Stimulated activated CD4-positive, alpha-beta T cell treated with anti-CD3 and anti-CD28 coated beads, Interleukin-15, amount 100 ng/mL, for 48 hours (primary cell): ENCODE data around the gene BAIAP2.

Source experiments
- DNase-seq, 2 donors: peaks; one replicate each; pipeline ENCODE4 v3.0.0-alpha.2; 2020; ENCODE audit warnings: low read depth in 2 of 2

BAIAP2 gene

DNA sequence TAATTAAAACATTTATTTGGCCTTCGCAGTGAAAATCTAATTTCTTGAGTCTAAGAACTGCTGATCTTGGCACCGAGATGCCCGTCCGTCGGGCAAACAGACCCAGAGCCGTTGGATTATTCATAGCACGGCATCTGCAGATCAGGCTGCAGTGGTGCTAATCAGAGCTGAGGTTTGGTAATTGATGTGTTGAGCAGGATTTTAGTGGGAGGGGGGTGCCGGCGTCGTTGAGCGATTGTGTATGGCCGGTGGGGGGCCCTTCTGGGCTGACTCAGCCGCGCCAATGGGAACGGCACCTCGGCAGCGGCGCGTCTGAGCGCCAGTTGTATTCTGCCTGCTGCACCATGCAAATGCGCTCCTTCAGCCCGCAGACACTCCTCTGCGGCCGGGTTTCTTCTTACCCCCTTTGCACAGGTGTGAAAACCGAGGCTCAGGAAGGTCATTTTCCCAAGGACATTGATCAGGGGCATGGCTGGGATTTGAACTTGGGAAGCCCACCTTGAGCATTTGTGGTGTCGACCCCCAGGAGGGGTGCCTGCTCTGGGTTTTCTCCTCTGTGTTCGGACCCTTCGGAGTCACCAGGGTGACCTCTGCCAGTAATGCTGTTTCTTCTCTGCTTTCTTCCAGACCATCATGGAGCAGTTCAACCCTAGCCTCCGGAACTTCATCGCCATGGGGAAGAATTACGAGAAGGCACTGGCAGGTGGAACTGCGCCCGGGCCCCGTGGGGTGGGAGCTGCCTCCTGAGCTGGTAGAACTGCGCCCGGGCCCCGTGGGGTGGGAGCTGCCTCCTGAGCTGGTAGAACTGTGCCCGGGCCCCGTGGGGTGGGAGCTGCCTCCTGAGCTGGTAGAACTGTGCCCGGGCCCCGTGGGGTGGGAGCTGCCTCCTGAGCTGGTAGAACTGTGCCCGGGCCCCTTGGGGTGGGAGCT lies 18.4 kb downstream of the BAIAP2 start:
- DNase-seq = no peak

DNA sequence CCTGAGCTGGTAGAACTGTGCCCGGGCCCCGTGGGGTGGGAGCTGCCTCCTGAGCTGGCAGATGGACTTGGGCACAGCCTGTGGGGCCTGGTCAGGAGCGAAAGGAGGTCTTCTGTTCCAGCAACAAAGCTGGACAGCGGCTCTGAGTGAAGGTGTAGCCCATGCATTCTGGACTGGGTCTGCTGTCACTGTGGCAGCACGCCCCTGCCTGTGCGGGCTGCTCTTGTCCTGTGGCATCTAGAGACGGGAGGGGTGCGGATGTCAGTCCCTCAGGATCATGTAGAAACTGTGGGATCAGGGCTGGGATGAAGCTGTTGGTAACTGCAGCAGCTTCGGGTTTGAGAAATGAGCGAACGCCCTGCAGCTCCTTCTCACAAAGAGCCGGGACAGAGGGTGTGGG lies 19.4 kb downstream of the BAIAP2 start:
- no peak for DNase-seq

DNA sequence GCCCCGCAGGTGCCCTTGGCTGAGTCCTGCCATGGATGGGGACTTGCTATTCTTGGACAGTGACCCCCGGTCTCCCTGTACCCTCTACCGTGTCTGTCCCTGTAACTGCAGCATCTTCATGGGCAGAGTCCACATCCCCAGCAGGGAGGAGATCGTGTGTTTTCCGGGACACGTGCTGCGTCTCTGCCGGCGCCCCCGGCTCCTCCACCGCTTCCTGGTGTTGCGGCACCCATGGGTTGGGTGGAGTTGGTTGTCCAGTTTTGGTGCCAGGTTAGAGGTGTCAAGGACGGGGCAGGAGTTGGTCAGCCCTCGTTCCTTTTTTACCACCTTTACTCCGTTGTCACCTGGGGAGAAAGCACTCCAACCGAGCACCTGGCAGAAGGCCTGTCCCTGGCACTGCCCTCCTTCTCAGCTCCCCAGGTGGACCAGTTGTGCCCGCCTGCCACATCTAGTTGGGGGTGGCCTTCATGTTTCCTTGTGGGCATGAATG lies 20.0 kb downstream of the BAIAP2 start:
- no peak for DNase-seq

DNA sequence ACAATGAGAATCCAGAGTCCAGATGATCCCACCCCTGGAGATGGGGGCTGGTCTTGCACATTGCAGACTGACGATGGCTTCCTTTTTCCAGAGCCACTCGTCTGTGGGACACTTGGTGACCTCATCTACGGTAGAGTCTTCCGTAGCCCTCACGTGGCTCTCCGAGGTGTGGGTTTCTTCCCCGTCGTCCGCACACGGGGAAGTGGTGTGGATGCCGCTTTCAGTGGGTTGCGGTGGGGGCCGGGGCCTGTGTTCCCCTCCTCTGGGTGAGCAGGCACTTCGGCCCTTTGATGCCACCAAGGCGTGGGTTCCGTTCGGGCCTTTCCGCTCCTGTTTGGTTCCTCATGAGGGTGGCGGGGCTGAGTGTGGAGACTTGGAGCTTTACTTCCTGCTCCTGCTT lies 21.4 kb downstream of the BAIAP2 start:
- DNase-seq = no peak

DNA sequence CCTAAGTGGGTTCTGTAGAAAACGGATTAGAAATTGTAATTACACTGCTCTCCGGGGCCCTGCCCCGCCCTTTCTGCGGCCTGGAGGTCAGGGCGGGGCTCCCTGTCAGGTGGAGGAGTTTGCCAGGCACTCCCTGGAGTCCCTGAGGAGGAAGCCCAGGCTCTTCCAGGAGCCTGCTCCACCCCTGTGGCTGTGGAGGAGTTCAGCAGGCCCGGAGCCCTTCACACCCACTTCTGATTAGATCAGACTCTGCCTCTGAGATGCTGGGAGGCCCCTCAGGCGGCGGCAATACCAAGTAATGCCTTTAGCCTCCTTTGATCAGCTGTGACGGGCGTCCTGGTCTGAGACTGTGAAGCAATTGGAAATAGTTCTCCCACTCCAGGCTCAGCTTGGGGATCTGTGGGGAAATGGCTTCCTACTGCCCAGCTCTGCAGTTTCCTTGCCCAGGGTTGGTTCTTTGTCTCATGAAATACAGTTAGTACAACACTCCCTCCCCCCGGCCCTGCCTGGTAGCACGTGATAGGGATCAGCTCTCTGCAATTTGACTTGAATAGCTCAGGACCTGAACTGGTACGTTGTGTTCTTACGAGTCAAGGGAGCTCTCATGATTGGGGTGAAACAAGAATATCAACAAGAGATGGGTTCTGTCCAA lies 22.3 kb downstream of the BAIAP2 start:
- no peak for DNase-seq

DNA sequence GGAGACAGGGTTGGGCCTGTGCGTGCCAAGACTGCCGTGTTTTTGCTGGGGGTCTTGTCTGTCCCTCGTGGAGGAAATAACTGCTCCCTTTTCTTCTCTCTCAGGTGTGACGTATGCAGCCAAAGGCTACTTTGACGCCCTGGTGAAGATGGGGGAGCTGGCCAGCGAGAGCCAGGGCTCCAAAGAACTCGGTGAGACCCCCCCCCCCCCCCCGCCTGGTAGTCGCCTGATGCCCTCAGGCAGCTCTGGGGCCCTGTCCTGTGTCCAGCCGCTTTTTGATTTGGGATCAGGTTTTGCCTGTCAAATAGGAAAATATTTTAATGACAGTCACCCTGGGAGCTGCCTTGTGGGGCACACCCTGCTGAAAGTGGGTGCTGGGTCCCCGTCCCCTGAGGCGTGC lies 22.8 kb downstream of the BAIAP2 start:
- no peak for DNase-seq

DNA sequence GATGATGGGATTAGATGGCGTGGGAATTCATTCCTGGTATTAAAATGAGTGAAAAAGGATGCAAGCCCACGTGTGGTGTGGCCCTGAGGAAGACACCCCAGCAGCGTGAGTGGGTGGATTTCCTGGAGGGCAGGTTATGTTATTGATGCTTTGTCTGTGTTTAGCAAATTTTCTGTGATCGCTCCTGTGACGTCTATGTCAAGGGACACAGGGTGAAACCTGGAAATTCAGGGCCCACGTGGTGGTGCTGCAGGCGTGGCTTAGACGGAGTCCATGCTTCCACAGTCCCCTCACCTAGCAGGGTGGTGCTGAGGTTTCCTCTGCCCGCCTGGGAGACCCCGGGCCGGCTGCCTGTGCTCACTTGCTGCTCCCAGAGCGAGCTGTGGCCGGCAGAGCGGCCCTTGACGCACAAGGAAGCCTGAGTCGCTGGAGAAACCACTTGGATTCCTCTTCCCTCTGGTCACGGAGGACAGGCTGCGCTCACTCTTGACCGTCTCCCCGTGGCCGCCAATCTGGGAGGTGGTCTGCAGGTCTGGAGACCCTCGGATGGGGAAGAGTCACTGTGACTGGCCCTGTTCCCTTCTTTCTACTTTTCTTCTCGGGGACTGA lies 23.4 kb downstream of the BAIAP2 start:
- DNase-seq = no peak

DNA sequence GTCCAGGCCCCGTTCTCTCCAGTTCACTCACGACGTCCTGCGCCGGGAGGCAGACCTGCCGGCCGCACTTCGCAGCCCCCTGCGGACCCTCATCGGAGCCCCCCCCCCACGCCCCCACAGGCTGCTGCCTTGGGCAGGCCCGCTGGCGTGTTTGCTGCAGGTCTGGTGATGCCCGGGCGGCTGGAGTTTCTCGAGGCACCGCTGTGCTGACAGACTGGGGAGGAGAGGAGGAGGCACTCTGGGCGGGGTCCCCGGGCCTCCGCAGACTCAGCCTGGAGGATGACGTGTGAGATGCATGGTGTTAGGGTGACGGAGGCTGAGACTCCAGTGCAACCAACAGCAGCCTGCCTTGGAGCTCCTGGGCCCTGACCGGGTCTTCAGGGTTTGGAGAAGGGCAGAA lies 24.1 kb downstream of the BAIAP2 start:
- no peak for DNase-seq

DNA sequence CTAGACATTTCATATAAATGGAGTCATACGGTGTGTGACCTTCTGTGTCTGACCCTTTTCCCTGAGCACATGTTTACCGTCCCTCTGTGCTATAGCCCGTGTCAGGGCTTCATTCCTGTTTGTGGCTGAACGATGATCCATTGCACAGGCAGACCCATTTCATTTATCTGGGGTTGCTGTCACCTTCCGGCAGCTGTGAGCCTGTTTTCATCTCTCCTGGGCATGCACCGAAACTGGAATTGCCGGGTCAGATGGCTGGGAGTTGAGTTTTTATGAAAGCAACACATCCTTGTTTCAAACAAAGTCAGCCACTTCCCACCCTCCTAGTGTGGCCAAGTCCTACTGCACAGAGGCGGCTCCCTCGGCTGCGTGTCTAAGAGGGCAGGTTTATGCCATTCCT lies 25.5 kb downstream of the BAIAP2 start:
- no peak for DNase-seq

DNA sequence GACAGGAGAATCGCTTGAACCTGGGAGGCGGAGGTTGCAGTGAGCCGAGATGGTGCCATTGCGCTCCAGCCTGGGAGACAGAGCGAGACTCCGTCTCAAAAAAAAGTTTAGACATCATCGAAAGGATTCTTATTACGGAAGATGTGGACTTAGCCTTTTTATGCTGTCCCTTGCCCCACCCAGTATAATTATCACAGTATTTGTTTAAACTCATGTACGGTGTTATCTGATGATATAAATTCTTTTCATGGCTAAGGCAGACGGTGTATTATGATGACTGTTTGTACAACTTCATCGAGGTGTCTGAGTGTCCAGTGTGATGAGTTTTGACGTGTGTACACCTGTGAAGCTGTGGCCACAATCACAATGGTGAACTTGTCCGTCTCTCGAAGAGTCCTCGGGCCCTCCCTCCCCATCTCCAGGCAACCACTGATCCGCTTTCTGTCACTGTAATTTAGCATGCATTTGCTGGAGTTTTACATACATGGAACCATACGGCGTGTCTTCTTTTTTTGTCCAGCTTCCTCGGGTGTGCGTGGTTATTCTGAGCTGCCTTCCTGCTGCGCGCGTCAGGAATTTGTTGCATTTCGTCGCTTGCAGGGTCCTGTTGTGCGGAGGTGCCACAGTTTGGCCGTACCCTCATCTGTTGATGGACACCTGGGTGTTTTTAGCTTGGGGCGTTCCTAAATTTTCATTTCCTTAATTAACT lies 26.2 kb downstream of the BAIAP2 start:
- no peak for DNase-seq

DNA sequence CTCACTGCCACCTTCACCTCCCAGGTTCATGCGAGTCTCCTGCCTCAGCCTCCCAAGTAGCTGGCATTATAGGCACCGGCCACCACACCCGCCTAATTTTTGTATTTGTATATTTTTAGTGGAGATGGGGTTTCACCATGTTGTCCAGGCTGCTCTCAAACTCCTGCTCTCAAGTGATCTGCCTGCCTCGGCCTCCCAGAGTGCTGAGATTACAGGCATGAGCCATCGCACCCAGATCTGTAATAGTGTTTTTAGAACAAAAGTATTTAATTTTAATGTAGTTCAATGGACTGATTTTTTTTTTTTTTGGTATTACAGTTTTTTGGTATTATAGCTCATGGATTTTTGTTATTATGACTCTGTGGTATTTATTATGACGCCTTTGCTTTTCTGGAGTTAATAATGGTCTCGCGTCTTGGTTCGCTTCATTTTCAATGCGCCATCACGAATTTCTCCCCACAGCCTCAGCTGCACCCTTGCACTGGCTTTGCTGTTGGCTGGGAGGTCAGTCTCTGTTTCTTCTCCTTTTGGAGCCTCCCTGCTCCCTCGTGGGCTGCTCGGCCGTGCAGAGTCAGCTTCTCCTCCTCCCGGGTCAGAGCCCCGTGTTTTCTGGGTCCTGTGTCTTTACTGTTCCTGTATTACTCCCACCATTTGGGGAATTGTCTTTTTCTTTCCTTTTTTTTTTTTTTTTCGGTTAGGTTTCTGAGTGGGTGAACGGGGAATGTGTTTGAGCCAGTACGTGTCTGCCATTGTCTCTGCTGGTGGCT lies 27.2 kb downstream of the BAIAP2 start:
- no peak for DNase-seq

DNA sequence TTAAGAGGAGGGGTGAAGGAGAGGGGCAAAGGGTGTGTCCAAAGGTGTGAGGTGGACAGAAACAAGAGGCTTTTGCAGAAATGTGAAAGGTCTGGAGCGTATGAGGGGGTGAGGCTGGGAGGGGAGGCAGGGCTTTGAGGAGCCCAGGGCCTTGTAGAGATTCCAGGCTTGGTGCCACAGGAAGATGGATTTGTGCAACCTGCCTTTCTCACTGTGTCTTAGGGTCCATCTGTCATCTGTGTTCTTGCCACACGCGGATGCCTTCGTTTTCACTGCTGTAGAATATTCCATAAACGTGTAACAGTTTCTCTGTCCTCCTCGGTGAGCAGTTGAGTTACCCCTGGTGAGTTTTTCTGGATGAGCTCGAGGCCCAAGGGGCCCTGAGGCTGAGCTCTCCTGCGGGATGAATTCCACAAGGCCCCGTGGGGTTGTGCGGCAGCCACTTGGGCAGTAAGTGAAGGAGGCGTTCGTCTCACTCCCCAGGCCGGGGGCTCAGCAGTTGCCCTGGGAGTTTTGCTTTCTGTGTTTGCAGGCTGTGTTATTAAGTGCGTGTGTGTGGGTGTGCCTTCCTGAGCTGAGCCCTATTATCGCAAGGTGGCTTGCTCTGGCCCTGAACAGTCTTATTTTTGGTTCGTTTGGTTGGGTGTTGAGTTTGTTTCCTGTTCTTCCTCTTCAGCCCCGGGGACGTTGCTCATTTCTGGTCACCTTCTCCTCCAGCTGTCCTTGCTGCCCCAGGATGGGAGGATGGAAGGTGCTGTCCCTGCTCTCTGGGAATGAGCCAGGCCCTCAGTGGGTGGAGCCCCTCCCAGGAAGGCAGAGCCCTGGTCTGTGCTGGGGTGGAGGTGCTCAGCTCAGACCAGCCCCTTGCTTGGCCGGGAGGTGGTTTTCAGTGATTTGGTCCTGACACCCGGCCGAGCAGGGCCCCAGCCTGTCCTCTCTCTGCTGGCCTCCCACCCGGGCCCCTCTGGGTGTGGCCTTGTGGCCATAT lies 28.4 kb downstream of the BAIAP2 start:
- DNase-seq = no peak

DNA sequence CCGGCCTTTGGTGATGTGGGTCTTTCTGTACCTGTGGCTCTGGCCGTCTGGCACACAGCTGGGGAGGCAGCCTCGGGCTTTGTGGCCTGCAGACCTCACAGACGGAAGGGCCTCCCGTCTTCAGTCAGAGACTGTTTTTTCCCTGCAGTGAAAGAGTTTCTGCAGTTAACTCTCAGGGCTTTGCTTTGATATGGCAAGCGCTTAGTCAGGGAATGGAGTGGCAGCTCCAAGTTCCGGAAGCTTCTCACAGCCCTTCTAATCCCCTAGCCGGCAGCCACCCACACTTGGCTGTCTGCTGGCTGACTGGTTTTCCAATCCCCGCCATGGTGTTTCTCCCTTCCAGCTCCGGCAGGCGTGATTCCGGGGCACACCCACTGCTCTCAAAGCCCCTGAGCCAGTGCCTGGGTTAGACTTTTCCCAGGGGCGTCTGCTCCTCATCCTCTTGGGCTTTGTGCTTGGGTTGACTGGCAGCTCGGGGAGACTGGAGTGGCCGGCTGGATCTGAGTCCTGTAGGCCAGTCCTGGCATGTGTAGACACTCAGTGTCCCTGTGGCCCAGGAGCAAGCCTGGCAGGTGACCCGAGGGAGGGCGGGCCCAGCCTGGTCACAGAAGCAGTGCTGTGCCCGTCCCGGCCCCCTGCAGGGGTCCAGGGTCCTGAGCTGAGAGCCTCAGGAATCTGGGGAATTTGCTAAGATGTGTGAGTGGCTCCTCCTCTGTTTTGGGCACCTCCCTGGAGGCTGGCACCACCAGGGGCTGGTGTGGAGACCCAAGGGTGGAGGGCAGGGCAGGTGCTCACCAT lies 29.9 kb downstream of the BAIAP2 start:
- DNase-seq = no peak

DNA sequence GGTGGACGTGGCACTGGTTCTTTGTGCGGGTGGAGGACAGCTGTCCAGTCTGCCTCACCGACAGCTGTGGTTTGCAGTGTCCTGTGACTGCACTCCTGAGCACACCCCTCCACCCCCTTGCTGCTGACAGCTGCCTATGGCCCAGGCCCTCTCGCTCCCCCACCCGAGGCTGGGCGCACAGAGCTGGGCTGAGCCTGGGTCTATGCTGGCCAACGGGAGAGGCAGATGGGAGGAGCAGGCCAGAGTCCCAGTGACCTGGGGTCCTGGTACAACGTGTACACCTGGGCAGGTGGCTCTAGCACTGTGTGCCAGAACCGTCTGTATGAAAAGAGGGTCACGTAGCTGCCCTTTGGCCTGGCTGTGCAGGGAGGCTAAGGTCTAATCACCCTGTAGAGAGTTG lies 30.5 kb downstream of the BAIAP2 start:
- no peak for DNase-seq

DNA sequence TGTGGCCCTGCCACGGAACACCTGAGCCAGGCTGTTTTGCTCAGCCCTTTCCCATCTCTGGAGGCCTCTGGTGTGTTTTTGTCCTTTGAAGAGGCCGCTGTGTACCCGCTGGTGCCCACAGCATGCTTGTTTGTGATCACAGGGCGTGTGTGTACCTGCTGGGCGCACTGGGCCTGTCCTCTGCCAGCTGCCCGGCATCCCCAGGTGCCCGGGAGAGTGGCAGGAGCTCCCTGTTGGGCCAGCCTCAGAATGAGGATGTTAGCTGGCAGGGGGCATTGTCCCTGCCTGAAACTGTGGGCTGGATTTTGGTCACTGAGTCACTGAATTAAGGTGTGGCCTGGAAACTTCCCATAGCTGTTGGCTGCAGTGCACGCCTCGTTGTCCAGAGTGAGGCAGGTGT lies 31.1 kb downstream of the BAIAP2 start:
- no peak for DNase-seq

DNA sequence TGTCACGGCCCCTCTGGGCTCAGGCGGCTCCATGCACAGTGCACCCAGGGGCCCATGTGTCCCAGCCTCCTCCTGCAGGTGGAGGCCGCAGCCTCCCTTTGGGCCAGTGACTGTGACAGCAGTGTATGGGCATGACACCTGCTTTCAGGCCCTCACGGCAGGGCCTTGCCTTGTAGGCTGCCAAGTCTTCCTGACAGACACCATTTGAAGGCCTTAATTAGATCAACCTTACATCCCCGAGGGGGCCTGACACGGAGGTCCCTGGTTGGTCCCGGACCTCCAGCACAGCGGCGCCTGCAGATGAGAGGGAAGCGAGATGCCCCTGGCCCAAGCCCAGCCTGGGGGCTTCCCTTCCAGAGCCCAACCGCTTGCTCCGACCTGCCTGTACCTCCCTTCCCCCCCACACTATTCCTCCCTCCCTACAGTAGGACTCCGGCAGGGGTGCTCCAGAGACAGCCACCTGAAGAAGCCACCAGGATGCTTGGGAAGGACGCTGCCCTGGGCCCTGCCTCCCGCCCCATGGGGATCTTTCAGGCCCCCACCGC lies 31.9 kb downstream of the BAIAP2 start:
- no peak for DNase-seq

DNA sequence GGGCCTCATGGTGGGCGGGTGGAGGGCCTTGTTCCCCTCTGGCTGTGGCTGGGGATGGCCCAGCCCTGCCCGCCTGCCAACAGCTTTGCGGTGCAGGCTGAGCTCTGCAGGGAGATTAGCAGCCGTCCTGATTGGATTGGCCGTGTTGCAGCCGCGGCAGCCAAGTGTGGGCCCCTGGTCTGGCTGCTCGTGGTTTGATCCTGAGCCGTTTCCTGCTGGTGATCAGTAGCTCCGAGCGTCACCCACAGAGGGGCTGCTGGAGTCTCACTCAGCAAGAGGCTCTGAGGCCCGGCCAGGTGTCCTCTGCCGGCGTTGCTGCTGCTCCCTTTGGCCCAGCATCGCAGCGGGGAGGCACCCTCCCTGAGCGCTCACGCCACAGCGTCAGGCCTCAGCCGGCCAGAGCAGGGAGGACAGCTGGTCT lies 32.5 kb downstream of the BAIAP2 start:
- DNase-seq = no peak

DNA sequence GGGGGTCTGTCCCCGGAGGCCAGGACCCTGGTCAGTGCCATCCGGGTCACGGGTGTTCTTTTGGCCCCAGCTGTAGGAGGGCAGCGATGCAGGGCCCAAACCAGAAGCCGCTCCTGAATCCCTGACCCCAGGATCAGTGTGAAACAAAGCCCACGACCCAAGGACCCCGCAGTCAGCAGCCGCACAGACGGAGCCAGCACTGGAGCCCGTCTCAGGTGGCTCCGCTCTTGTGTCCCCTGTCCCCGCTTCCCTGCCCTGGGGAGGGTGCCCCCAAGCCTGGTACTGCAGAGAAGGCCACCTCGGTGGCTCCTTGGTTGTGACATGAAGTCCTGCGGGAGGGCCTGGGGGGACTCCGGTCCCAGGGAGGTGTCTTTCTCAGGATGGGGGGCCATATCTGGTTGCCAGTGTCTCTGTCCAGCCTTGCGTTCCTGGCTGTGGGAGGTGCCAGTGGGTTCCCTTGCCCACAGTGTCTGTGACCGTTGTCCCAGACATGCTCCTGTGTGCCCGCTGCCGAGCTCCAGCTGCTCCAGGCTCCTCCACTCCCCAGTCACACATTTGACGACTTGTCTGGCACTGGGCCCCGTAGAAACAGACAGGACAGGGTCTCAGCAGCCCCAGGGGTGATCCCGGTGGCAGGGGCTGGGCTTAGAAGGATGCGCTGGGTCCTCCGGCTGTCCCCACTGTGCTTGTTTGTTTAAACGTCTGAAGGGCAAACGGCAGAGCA lies 33.6 kb downstream of the BAIAP2 start:
- DNase-seq = no peak
